ENCODE measurements around the gene PDE5A.
A peak's percentile ranks its signal among the peaks of the same experiment; 100 is the strongest.

The PDE5A gene

GRCh38 chr4:119628281-119629141 is at the start of gene PDE5A:
Gene PDE5A, minus strand, starts transcription at chr4:119628804. Its CDS starts 133 bp downstream, at chr4:119628671.
- Histone ChIP-seq H3K27me3 (replicated peaks) (no peaks in the 10 kb centered on the region), H3K27ac (peak within 1 kb of the TSS; percentile 66), H3K36me3 (replicated peaks) (no peaks in the 10 kb centered on the region), H3K4me3 (ENCODE audit: low read depth, low read length) (peak within 1 kb of the TSS; percentile 79)
- peak; percentile 75 for TF ChIP-seq CTCF (IDR thresholded peaks at IDR 0.05; ENCODE audit: low read depth, low read length, missing control alignments)
- DNase-seq = peak; percentile 61
- in situ Hi-C loops (cut with HindIII; ENCODE audit: low pct_ligation_motif_present, low sequenced_read_pairs) = no loop called here

- Histone ChIP-seq H3K27ac (no peak overlapping the region), H3K36me3 (replicated peaks) (no peaks in the 10 kb centered on the region), H3K4me3 (ENCODE audit: low read depth, low read length) (no peak overlapping the region), H3K27me3 (replicated peaks) (no peaks in the 10 kb centered on the region)
- no peak for DNase-seq
- in situ Hi-C loops (cut with HindIII; ENCODE audit: low pct_ligation_motif_present, low sequenced_read_pairs) = no loop called here
- no peak for TF ChIP-seq CTCF (IDR thresholded peaks at IDR 0.05; ENCODE audit: low read depth, low read length, missing control alignments)
Measured at GRCh38 chr4:119676101-119676500, 47.5 kb upstream of the PDE5A start.

GRCh38 chr4:119675391-119675790 is 46.8 kb upstream of the PDE5A start:
- Histone ChIP-seq H3K36me3 (replicated peaks) (no peaks in the 10 kb centered on the region), H3K27me3 (replicated peaks) (no peaks in the 10 kb centered on the region), H3K4me3 (ENCODE audit: low read depth, low read length) (no peak overlapping the region), H3K27ac (no peak overlapping the region)
- in situ Hi-C loops (cut with HindIII; ENCODE audit: low pct_ligation_motif_present, low sequenced_read_pairs) = no loop called here
- TF ChIP-seq CTCF (IDR thresholded peaks at IDR 0.05; ENCODE audit: low read depth, low read length, missing control alignments) = no peak
- no peak for DNase-seq

GRCh38 chr4:119672938-119673337 is 44.3 kb upstream of the PDE5A start:
- no peak for DNase-seq
- in situ Hi-C loops (cut with HindIII; ENCODE audit: low pct_ligation_motif_present, low sequenced_read_pairs) = no loop called here
- no peak overlapping the region for H3K27ac ChIP-seq
- H3K27me3 ChIP-seq (replicated peaks) = no peaks in the 10 kb centered on the region
- no peaks in the 10 kb centered on the region for H3K36me3 ChIP-seq (replicated peaks)
- TF ChIP-seq CTCF (IDR thresholded peaks at IDR 0.05; ENCODE audit: low read depth, low read length, missing control alignments) = no peak
- H3K4me3 ChIP-seq (ENCODE audit: low read depth, low read length) = no peak overlapping the region

GRCh38 chr4:119672086-119672485 is 43.5 kb upstream of the PDE5A start:
- Histone ChIP-seq H3K4me3 (ENCODE audit: low read depth, low read length) (no peak overlapping the region), H3K27me3 (replicated peaks) (no peaks in the 10 kb centered on the region), H3K36me3 (replicated peaks) (no peaks in the 10 kb centered on the region), H3K27ac (no peak overlapping the region)
- DNase-seq = no peak
- no peak for TF ChIP-seq CTCF (IDR thresholded peaks at IDR 0.05; ENCODE audit: low read depth, low read length, missing control alignments)
- in situ Hi-C loops (cut with HindIII; ENCODE audit: low pct_ligation_motif_present, low sequenced_read_pairs) = no loop called here
